ENCODE results near the gene SAE1.

SAE1 gene

DNA sequence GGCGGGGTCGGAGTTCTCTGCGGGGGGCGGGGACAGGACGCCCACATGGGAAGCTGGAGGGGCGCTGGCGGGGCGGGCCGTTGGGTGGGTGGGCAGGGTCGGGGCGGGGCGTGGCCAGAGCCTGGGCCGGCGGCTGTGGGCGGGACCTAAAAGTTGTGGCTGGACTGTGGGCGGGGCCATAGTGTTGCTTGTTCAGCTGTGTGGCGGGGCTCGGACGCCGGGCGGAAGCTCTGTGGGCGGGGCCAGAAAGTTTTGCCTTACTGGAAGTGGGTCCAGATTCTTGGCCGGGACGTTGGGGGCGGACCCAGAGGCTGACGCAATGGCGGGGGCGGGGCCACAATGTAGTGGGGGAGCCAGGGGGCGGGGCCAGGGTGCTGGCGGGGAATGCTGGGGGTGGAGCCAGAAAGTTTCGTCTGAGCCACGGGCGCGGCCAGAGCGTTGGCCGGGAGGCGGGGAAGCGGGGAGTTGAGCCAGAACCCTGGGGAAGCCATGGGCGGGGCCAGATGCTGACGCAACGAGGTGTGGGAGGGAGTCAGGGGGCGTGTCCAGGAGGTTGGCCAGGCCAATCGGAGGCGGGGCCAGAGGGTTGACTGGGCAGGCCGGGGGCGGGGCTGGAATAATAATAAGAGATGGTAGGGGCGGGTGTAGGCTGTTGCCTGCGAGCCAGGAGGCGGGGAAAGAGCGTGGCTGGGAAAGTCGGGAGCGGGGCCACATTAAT, 126.2 kb downstream of the SAE1 start:
- Histone ChIP-seq H3K9ac (peak overlapping the region; percentile 76 to 89 (median 83)), H3K9me3 (replicated peaks in 1 of 11) (no peaks in the 10 kb centered on the region), H4K20me1 (peaks cover 19 to 42% (median 32%) of the 10 kb centered on the region in 11 experiments; a peak in 18 of 22 replicates), H3K4me3 (peak overlapping the region; percentile 61 to 75 (median 70)), H3K27me3 (no peaks in the 10 kb centered on the region), H3K4me1 (peaks cover 22 to 36% (median 27%) of the 10 kb centered on the region in 10 experiments), H3K4me2 (peak overlapping the region; percentile 89 to 99 (median 96); a peak in 20 of 22 replicates), H3K36me3 (peaks cover 32 to 39% (median 34%) of the 10 kb centered on the region in 11 experiments), H3K27ac (peak overlapping the region; percentile 84 to 96 (median 92))
- TF ChIP-seq Cebpa-rat (IDR thresholded peaks at IDR 0.05): peak in 4 of 11 experiments; percentile 32 to 70 (median 60); a peak in 5 of 22 replicates

DNA sequence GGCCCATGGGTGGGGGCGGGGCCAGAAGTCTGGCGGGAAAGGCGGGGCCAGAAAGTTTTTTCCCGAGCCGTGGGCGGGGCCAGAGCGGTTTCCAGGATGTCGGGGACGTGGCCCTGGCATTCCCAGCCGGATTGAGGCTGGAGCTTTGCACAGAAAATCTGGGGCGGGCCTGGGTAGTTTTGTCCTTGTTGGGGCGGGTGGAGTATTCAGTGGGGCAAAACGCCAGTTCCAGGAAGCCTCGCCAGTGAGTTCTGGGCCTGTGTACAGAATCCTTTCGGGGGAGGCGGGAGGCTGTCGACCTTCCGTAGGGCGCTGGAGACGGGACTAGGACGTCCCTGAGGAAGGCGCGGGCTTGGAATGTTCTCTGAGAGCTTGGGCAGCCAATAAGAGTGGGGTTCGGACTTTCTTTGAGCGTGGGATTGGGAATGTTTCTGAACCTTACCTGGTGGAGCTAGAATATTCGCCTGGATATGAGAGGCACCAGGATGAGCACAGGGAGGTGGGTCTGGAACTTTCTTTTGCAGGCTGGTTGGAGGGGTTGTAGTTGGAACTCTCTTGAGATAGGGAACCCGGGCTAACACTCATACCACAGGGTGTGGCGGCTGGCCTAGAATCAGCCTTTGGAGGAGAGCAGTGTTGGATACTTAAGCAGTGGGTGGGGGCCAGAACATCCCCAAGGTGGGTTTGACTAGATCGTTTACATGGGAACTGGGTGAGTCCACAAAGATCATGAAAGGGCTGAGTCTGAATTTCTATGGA, 127.0 kb downstream of the SAE1 start:
- peak overlapping the region; percentile 61 to 75 (median 70) for H3K4me3 ChIP-seq
- no peaks in the 10 kb centered on the region for H3K9me3 ChIP-seq (replicated peaks in 1 of 11)
- no peaks in the 10 kb centered on the region for H3K27me3 ChIP-seq
- peak overlapping the region; percentile 51 to 96 (median 92); a peak in 21 of 22 replicates for H3K27ac ChIP-seq
- TF ChIP-seq Cebpa-rat (IDR thresholded peaks at IDR 0.05): no peak
- H3K9ac ChIP-seq: peak overlapping the region; percentile 76 to 89 (median 82)
- peaks cover 21 to 47% (median 32%) of the 10 kb centered on the region in 11 experiments; a peak in 18 of 22 replicates for H4K20me1 ChIP-seq
- peaks cover 29 to 43% (median 34%) of the 10 kb centered on the region in 10 experiments for H3K4me1 ChIP-seq
- peak overlapping the region; percentile 89 to 99 (median 96) for H3K4me2 ChIP-seq
- peaks cover 36 to 46% (median 42%) of the 10 kb centered on the region in 11 experiments for H3K36me3 ChIP-seq

DNA sequence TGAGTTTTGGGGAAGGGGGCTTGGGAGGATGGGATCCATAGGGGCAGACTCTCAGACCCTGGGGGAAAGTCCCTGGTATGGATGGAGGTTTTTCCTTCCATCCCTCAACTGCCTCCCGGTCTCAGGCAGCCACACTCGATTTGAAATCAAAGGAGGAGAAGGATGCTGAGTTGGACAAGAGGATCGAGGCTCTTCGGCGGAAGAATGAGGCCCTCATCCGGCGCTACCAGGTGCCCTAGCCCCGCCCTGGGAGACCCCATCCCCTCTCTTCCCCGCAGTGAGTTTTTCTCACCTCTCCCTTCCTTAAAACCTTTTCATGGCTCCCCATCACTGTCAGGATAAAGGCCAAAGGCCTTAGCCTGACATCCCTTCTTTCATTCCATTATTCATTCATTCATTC, 127.8 kb downstream of the SAE1 start:
- no peak for TF ChIP-seq Cebpa-rat (IDR thresholded peaks at IDR 0.05)
- peak overlapping the region; percentile 76 to 89 (median 82); a peak in 21 of 22 replicates for H3K9ac ChIP-seq
- H3K27me3 ChIP-seq: no peaks in the 10 kb centered on the region
- peak overlapping the region; percentile 89 to 99 (median 96) for H3K4me2 ChIP-seq
- peaks cover 34 to 49% (median 40%) of the 10 kb centered on the region in 10 experiments for H3K4me1 ChIP-seq
- peaks cover 44 to 55% (median 49%) of the 10 kb centered on the region in 11 experiments for H3K36me3 ChIP-seq
- peaks cover 21 to 55% (median 35%) of the 10 kb centered on the region in 11 experiments; a peak in 18 of 22 replicates for H4K20me1 ChIP-seq
- no peaks in the 10 kb centered on the region for H3K9me3 ChIP-seq (replicated peaks in 1 of 11)
- H3K27ac ChIP-seq: peak overlapping the region in 9 of 11 experiments; percentile 68 to 96 (median 92); a peak in 13 of 22 replicates
- H3K4me3 ChIP-seq: peak overlapping the region in 9 of 10 experiments; percentile 61 to 75 (median 70); a peak in 15 of 20 replicates

DNA sequence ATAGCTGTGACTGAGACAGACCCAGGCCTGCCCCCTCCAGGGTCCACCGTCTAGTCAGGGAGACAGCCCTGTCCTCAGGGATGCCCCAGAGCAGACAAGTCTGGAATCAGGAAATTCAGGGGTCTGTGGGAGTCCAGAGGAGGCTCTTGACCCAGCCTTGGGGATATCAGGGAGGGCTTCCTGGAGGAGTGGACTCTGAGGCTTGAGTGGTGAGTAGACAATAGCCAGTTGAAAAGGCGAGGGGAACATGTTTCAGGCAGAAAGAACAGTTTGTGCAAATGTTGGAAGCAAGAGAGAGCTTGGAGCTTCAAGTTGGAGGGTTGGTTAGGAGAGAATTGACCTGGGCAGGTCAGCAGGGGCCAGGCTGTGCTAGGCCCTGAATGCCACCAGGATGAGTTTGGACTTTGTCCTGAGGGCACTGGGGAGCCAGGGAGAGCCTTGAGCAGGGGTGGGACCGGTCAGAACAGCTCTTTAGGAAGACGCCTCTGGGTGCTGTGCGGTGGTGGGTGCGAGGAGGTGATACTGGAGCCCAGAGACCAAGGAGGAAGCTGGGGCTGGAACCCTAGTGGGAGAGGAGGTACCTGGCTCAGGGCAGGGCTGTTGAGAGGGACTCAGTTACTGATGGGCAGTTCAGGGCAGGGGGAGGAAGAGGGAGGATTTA, 128.4 kb downstream of the SAE1 start:
- Histone ChIP-seq H3K4me2 (peak overlapping the region in 9 of 11 experiments; percentile 89 to 98 (median 96); a peak in 8 of 22 replicates), H3K9ac (peak overlapping the region in 10 of 11 experiments; percentile 78 to 89 (median 82); a peak in 15 of 22 replicates), H3K27me3 (no peaks in the 10 kb centered on the region), H3K27ac (peak overlapping the region in 6 of 11 experiments; percentile 8 to 96 (median 21); a peak in 7 of 22 replicates), H3K4me3 (no peak overlapping the region), H3K36me3 (peaks cover 46 to 61% (median 53%) of the 10 kb centered on the region in 11 experiments), H4K20me1 (peaks cover 21 to 58% (median 35%) of the 10 kb centered on the region in 11 experiments; a peak in 18 of 22 replicates), H3K4me1 (peaks cover 34 to 49% (median 40%) of the 10 kb centered on the region in 10 experiments), H3K9me3 (replicated peaks in 1 of 11) (no peaks in the 10 kb centered on the region)
- no peak for TF ChIP-seq Cebpa-rat (IDR thresholded peaks at IDR 0.05)
